NT2/D1 (cell line): Measurements from ENCODE around the gene RTN4R.

Experiments used
- SUZ12 ChIP-seq: IDR thresholded peaks from 2 replicates; pipeline ENCODE4 v1.6.1; 2011; ENCODE audit not compliant: insufficient read length, insufficient read depth; ENCODE audit errors: extremely low read depth
- YY1 ChIP-seq: IDR thresholded peaks from 2 replicates; pipeline ENCODE4 v1.6.1; 2011; ENCODE audit not compliant: insufficient read length, insufficient read depth
- ZNF274 ChIP-seq: IDR thresholded peaks from 2 replicates; pipeline ENCODE4 v1.6.1; 2011; ENCODE audit warnings: mild to moderate bottlenecking, low read depth, low read length

DNA sequence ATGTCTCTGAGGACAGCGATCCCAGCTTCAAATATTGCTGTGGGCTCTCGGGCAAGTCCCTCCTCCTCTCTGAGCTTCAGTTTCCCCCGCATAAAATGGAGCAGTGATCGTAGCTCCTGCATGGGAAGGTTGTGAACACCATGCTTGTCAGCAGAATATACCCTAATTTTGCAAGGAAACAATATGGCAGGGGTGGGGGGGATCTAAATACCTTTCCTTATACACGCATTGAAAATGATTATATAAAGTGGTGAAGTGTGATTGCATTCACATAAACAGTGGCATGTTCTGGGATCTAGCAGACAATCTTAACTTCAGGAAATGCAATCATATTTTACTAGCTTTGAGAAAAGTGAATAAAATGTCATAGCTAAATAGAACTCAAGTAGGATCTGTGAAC, 24.0 kb upstream of the RTN4R start:
- TF ChIP-seq YY1 (no peak), ZNF274 (no peak), SUZ12 (no peak)
